Parathyroid adenoma (tissue), 2 donors: Measurements from ENCODE around the gene NBDY.
A peak's percentile ranks its signal among the peaks of the same experiment; 100 is the strongest.

Source experiments
- H2AFZ ChIP-seq: fragments of 300-600 bp; sonication (generic); one replicate; pipeline ENCODE4 v1.7.0; 2017; ENCODE audit warnings: antibody characterized with exemption, mild to moderate bottlenecking
- H3K27ac ChIP-seq: fragments of 300-600 bp; sonication (generic); one replicate; pipeline ENCODE4 v1.7.0; 2017
- H3K27me3 ChIP-seq: fragments of 300-600 bp; sonication (generic); one replicate; pipeline ENCODE4 v1.7.0; 2017; ENCODE audit warnings: low read length; ENCODE audit not compliant: control insufficient read depth, insufficient read depth
- H3K36me3 ChIP-seq: fragments of 300-600 bp; sonication (generic); one replicate; pipeline ENCODE4 v1.7.0; 2017; ENCODE audit warnings: low read length; ENCODE audit not compliant: control insufficient read depth, insufficient read depth
- H3K4me1 ChIP-seq: fragments of 300-600 bp; sonication (generic); one replicate; pipeline ENCODE4 v1.7.0; 2017; ENCODE audit warnings: control low read depth
- H3K4me2 ChIP-seq: fragments of 300-600 bp; sonication (generic); one replicate; pipeline ENCODE4 v1.7.0; 2017; ENCODE audit warnings: low read length
- H3K4me3 ChIP-seq: fragments of 300-600 bp; sonication (generic); one replicate; pipeline ENCODE4 v1.7.0; 2017; ENCODE audit warnings: low read depth, low read length
- H3K79me2 ChIP-seq: fragments of 300-600 bp; sonication (generic); one replicate; pipeline ENCODE4 v1.7.0; 2017; ENCODE audit warnings: control low read depth
- H3K9ac ChIP-seq: fragments of 300-600 bp; sonication (generic); one replicate; pipeline ENCODE4 v1.7.0; 2017; ENCODE audit warnings: mild to moderate bottlenecking
- H3K9me3 ChIP-seq: fragments of 300-600 bp; sonication (generic); one replicate; pipeline ENCODE4 v1.7.0; 2017; ENCODE audit warnings: low read length; ENCODE audit not compliant: control insufficient read depth
- CTCF ChIP-seq: fragments of 300-600 bp; sonication (generic); IDR thresholded peaks from one replicate; pipeline ENCODE4 v1.7.0; 2017; ENCODE audit warnings: antibody characterized with exemption, mild to moderate bottlenecking
- donor health status: primary hyperparathyroidism.

Gene NBDY

DNA sequence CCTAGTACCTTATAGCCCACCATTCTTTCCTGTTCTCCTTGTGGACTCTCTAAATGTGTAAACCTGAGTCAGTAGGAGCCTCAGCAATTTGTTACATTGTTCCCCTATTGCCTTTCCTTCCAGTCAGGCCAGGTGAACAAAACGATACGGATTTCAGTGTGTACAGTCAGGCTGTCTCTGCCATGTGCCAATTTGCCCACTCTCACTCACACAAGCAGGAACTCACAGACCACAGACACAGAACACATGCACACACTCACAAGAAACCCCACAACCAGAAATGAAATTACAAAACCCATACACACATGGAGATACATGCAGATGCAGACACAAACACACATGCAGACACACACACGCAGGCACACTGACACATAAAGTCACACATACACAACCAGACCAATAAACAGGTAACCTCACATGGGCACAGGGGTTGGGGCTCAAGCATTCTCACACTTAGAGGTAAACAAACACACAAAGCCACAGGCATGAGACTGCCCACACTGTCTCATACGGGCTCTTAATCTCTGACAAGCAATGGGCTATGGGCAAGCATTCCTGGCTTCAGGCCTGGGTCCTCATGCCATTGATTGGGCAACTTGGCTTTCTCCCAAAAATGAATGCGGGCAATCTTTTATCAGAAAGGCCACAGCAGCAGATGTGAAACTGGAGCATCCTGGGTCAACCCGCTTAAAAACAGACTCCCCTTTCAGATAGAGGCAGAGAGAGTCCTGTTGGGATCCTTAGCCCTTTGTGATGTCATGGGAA is 68.7 kb downstream of the NBDY start:
- TF ChIP-seq CTCF: no peak
- Histone ChIP-seq H3K4me2 (no peak overlapping the region), H3K27me3 (no peaks in the 10 kb centered on the region), H3K4me3 (no peak overlapping the region), H3K36me3 (no peaks in the 10 kb centered on the region), H2AFZ (no peak overlapping the region), H3K4me1 (peaks cover 17% of the 10 kb centered on the region), H3K9me3 (no peaks in the 10 kb centered on the region), H3K9ac (no peak overlapping the region), H3K79me2 (no peaks in the 10 kb centered on the region), H3K27ac (peak overlapping the region; percentile 4)

- H3K9me3 ChIP-seq: no peaks in the 10 kb centered on the region
- H3K4me3 ChIP-seq: no peak overlapping the region
- H3K36me3 ChIP-seq: no peaks in the 10 kb centered on the region
- H3K9ac ChIP-seq: no peak overlapping the region
- H3K79me2 ChIP-seq: no peaks in the 10 kb centered on the region
- H3K27me3 ChIP-seq: no peaks in the 10 kb centered on the region
- H3K27ac ChIP-seq: peak overlapping the region; percentile 4
- H3K4me2 ChIP-seq: no peak overlapping the region
- no peak for TF ChIP-seq CTCF
- H3K4me1 ChIP-seq: peaks cover 17% of the 10 kb centered on the region
- H2AFZ ChIP-seq: no peak overlapping the region
Measured at GRCh38 chrX:56798339-56798711, 69.3 kb downstream of the NBDY start.

DNA sequence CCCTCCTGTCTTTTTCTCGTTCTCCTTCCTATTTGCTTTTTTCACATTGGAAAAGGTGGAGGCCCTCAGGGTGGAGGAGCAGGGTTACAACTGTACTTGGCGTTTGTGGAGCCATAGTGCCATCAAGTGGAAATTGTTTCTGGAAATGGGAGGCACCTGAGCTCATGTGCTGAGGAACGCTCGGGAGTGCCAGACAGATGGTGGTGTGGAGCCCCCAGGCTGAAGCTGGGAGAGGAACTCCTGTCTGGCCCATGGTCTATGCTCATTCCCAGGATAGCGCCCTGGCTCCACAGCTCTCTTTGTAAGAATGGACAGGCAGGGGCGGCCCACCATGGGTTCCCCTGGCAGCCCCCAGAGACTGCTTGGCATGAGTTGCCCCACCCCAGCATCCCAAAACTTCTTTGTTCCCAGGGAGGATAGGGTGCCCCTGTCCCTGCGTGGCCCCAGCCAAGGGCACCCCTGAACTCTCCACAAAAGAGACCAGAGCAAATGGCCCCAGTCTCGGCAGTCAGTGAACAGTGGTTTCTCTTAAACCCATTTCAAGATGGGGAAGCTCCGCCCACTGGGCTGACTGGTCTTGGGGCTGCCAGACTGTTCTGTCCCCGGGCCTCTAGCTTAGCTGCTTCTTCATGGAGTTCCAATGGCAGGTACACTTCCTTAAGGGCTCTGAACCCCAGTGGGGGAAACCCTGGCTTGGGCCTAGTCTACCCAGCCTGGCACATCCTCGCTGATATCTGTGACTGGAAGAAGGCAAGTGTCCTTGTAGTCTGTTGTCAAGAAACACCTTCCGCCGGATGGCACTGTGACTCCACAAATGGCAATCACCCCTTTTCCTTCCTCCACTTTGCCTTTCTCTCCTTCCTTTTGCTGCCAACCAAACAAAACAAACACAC is 70.1 kb downstream of the NBDY start:
- peak; percentile 20 for TF ChIP-seq CTCF
- H3K9ac ChIP-seq: no peak overlapping the region

GRCh38 chrX:56800307-56800706 is 71.3 kb downstream of the NBDY start:
- no peak overlapping the region for H3K9ac ChIP-seq
- H3K4me1 ChIP-seq: peaks cover 17% of the 10 kb centered on the region
- TF ChIP-seq CTCF: no peak
- no peaks in the 10 kb centered on the region for H3K9me3 ChIP-seq
- H3K27me3 ChIP-seq: no peaks in the 10 kb centered on the region
- H3K36me3 ChIP-seq: no peaks in the 10 kb centered on the region
- no peak overlapping the region for H2AFZ ChIP-seq
- no peak overlapping the region for H3K4me3 ChIP-seq
- H3K4me2 ChIP-seq: no peak overlapping the region
- no peak overlapping the region for H3K27ac ChIP-seq
- H3K79me2 ChIP-seq: peaks cover 1% of the 10 kb centered on the region

More for the DNA sequence above, 70.1 kb downstream of the NBDY start:
- H3K4me1 ChIP-seq: peaks cover 17% of the 10 kb centered on the region
- H2AFZ ChIP-seq: no peak overlapping the region
- H3K79me2 ChIP-seq: no peaks in the 10 kb centered on the region
- H3K36me3 ChIP-seq: no peaks in the 10 kb centered on the region
- H3K9me3 ChIP-seq: no peaks in the 10 kb centered on the region
- H3K27me3 ChIP-seq: no peaks in the 10 kb centered on the region
- H3K4me3 ChIP-seq: no peak overlapping the region
- H3K4me2 ChIP-seq: no peak overlapping the region
- no peak overlapping the region for H3K27ac ChIP-seq
